Left lobe of liver (tissue), 2 donors: ENCODE measurements around the gene ARG1. TPM values are rescaled to one million over a fixed set of nuclear protein-coding genes. Genes with fewer than 3 reads are reported as not detected.
"Not testable (repeated sequence)": the region's sequence is repeated elsewhere in the genome, so short reads cannot be mapped to it uniquely, and the experiment has no call there.

Experiments used
- ATAC-seq: fragments of 200-7000 bp; cut with Tn5 transposase; one replicate; pipeline ENCODE4 v1.9.1; 2020; ENCODE audit warnings: mild to moderate bottlenecking, moderate library complexity
- DNase-seq: peaks from one replicate; pipeline ENCODE4 v3.0.0-alpha.2; 2020; ENCODE audit warnings: low spot score
- total RNA-seq: library from RNA; stranded (reverse); gene quantifications from one replicate; pipeline ENCODE4 v1.2.1, GENCODE V29; 2021
- donor health status: DM: no; HTN: no; CAD: no; lungs with moderate emphysema.
- donor health status: DM: no; HTN: yes; CAD: no.

Gene ARG1
- total RNA-seq = 1,138 TPM

- peak; percentile 83 for DNase-seq
- ATAC-seq = peak; percentile 68
These were observed at the start of gene ARG1 for GRCh38 chr6:131572686-131573415. Gene ARG1 (plus strand): TSS chr6:131573226. CDS start chr6:131573283, 57 bp downstream.

- DNase-seq = no peak
- no peak for ATAC-seq
These were observed 48.9 kb upstream of the ARG1 start for GRCh38 chr6:131523988-131524673.

- no peak for ATAC-seq
- DNase-seq = no peak
These were observed 48.2 kb upstream of the ARG1 start for GRCh38 chr6:131524695-131525336.

- not testable (repeated sequence) for ATAC-seq, DNase-seq
These were observed 42.1 kb upstream of the ARG1 start for GRCh38 chr6:131530936-131531335.

GRCh38 chr6:131531681-131532080 lies 41.3 kb upstream of the ARG1 start:
- ATAC-seq, DNase-seq: not testable (repeated sequence)

- ATAC-seq (no peak), DNase-seq (no peak)
These were observed 40.4 kb upstream of the ARG1 start for GRCh38 chr6:131532580-131533039.

GRCh38 chr6:131538615-131539014 lies 34.4 kb upstream of the ARG1 start:
- not testable (repeated sequence) for DNase-seq, ATAC-seq

- DNase-seq (no peak), ATAC-seq (no peak)
These were observed 27.7 kb upstream of the ARG1 start for GRCh38 chr6:131545317-131545716.

- ATAC-seq (no peak), DNase-seq (no peak)
These were observed 25.5 kb upstream of the ARG1 start for GRCh38 chr6:131547488-131547887.

GRCh38 chr6:131548441-131548840 lies 24.6 kb upstream of the ARG1 start:
- DNase-seq (peak; percentile 65), ATAC-seq (peak; percentile 73)

- ATAC-seq = peak; percentile 2
- DNase-seq = no peak
These were observed 23.2 kb upstream of the ARG1 start for GRCh38 chr6:131549811-131550210.

- DNase-seq = no peak
- peak; percentile 41 for ATAC-seq
These were observed 21.1 kb upstream of the ARG1 start for GRCh38 chr6:131551902-131552301.

- ATAC-seq (peak; percentile 38), DNase-seq (no peak)
These were observed 20.5 kb upstream of the ARG1 start for GRCh38 chr6:131552572-131552971.

GRCh38 chr6:131555992-131556391 lies 17.0 kb upstream of the ARG1 start:
- ATAC-seq (peak; percentile 76), DNase-seq (peak; percentile 72)

GRCh38 chr6:131558922-131559321 lies 14.1 kb upstream of the ARG1 start:
- DNase-seq (no peak), ATAC-seq (peak; percentile 17)

GRCh38 chr6:131561925-131562707 lies 10.9 kb upstream of the ARG1 start:
- DNase-seq (no peak), ATAC-seq (peak; percentile 60)

- no peak for DNase-seq
- ATAC-seq = no peak
These were observed 8.0 kb upstream of the ARG1 start for GRCh38 chr6:131565056-131565455.

GRCh38 chr6:131568726-131569125 lies 4.3 kb upstream of the ARG1 start:
- ATAC-seq (no peak), DNase-seq (no peak)

- no peak for DNase-seq
These were observed 1.1 kb downstream of the ARG1 start for GRCh38 chr6:131574133-131574532.

GRCh38 chr6:131574686-131575085 lies 1.7 kb downstream of the ARG1 start:
- DNase-seq (no peak), ATAC-seq (peak; percentile 5)

More at GRCh38 chr6:131574133-131574532, 1.1 kb downstream of the ARG1 start:
- peak; percentile 25 for ATAC-seq
